CD8-positive, alpha-beta memory T cell (primary cell): ENCODE measurements around the gene ZFP69B. TPM values are rescaled to one million over a fixed set of nuclear protein-coding genes. Genes with fewer than 3 reads are reported as not detected.

Experiments
- CTCF ChIA-PET: fragments of 350-600 bp; sonication (Branson Sonifier 250); formaldehyde crosslinking; loops from one replicate; lab custom pipeline; 2021; ENCODE audit warnings: antibody characterized with exemption; lab: Charles Lee
- POLR2A ChIA-PET: fragments of 350-600 bp; sonication (Branson Sonifier 250); formaldehyde crosslinking; loops from one replicate; lab custom pipeline; 2021; ENCODE audit warnings: antibody characterized with exemption; lab: Charles Lee
- DNase-seq, 5 donors: peaks; one replicate each; pipeline versions ENCODE4 v3.0.0 to v3.0.0-alpha.2; 2020 to 2022; ENCODE audit warnings: mixed read lengths in 1 of 5
- H3K27ac ChIP-seq: one replicate; pipeline ENCODE4 v1.7.0; 2013; ENCODE audit warnings: low read depth, mild to moderate bottlenecking, low read length, moderate library complexity
- H3K27me3 ChIP-seq: 2 replicates; pipeline ENCODE4 v1.7.0; 2013; ENCODE audit warnings: low read length, mild to moderate bottlenecking; ENCODE audit not compliant: insufficient read depth, poor library complexity, severe bottlenecking
- H3K36me3 ChIP-seq: 2 replicates; pipeline ENCODE4 v1.7.0; 2013; ENCODE audit warnings: mild to moderate bottlenecking, low read length, moderate library complexity; ENCODE audit not compliant: insufficient read depth
- H3K4me1 ChIP-seq: 2 replicates; pipeline ENCODE4 v1.7.0; 2013; ENCODE audit warnings: mild to moderate bottlenecking, low read length, moderate library complexity; ENCODE audit not compliant: insufficient read depth
- H3K4me3 ChIP-seq: 2 replicates; pipeline ENCODE4 v1.7.0; 2013; ENCODE audit warnings: mild to moderate bottlenecking, low read length
- H3K9me3 ChIP-seq: 2 replicates; pipeline ENCODE4 v1.7.0; 2013; ENCODE audit warnings: mild to moderate bottlenecking, low read length
- H3K27ac Mint-ChIP-seq, 8 donors: one replicate each; pipeline ENCODE4 v1.8.0; 2020 to 2021; ENCODE audit warnings: mixed read lengths in 8 of 8, mild to moderate bottlenecking in 6 of 8, inconsistent platforms in 3 of 8, moderate library complexity in 3 of 8
- H3K27me3 Mint-ChIP-seq, 2 donors: one replicate each; pipeline ENCODE4 v1.8.0; 2020 to 2021; ENCODE audit warnings: mixed read lengths in 2 of 2, mild to moderate bottlenecking in 1 of 2, moderate library complexity in 1 of 2
- H3K36me3 Mint-ChIP-seq, 3 donors: one replicate each; pipeline ENCODE4 v1.8.0; 2020 to 2021; ENCODE audit warnings: mixed read lengths in 3 of 3, inconsistent platforms in 1 of 3, mild to moderate bottlenecking in 1 of 3
- H3K4me1 Mint-ChIP-seq, 3 donors: one replicate each; pipeline ENCODE4 v1.8.0; 2020 to 2021; ENCODE audit warnings: mixed read lengths in 3 of 3, inconsistent platforms in 1 of 3, mild to moderate bottlenecking in 1 of 3
- H3K4me3 Mint-ChIP-seq, 7 donors: one replicate each; pipeline ENCODE4 v1.8.0; 2020 to 2021; ENCODE audit warnings: mixed read lengths in 7 of 7, mild to moderate bottlenecking in 6 of 7, moderate library complexity in 4 of 7, inconsistent platforms in 2 of 7
- H3K9me3 Mint-ChIP-seq, 5 donors: one replicate each; pipeline ENCODE4 v1.8.0; 2020 to 2022; ENCODE audit warnings: mixed read lengths in 5 of 5, mild to moderate bottlenecking in 3 of 5, moderate library complexity in 2 of 5, inconsistent platforms in 1 of 5
- polyA plus RNA-seq: library from polyadenylated mRNA; unstranded; fragments of 300-500 nt; fragmentation: Illumina TruSeq; gene quantifications from one replicate; pipeline ENCODE4 v1.2.3, GENCODE V29; 2021
- total RNA-seq, 2 experiments: library from RNA; stranded (reverse); gene quantifications; one replicate each; pipeline ENCODE4 v1.2.3, GENCODE V29; 2021

The ZFP69B gene
- total and polyA plus RNA-seq, 3 experiments from 2014 or later = 2.3 to 5.9 (median 5.6) TPM

DNA sequence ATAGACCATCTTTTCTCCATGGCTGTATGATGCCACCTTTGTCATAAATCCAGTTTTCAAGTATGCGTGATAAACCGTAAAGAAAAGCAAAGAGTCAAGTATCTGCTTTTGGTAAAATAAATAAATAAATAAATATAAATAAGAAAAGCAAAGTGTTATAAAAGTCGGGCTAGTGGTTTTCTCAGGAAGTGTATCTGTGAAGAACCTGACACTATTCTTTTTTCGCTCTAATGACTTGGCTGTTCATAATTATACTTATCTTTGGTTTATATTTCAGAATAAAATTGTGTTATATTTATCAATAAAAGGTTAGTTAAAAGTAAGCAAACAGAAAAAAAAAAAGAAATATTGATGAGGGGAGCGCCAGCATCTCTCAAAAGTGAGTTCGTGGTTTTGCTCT, 57.7 kb downstream of the ZFP69B start:
- H3K36me3 ChIP-seq = peaks cover 4% of the 10 kb centered on the region

DNA sequence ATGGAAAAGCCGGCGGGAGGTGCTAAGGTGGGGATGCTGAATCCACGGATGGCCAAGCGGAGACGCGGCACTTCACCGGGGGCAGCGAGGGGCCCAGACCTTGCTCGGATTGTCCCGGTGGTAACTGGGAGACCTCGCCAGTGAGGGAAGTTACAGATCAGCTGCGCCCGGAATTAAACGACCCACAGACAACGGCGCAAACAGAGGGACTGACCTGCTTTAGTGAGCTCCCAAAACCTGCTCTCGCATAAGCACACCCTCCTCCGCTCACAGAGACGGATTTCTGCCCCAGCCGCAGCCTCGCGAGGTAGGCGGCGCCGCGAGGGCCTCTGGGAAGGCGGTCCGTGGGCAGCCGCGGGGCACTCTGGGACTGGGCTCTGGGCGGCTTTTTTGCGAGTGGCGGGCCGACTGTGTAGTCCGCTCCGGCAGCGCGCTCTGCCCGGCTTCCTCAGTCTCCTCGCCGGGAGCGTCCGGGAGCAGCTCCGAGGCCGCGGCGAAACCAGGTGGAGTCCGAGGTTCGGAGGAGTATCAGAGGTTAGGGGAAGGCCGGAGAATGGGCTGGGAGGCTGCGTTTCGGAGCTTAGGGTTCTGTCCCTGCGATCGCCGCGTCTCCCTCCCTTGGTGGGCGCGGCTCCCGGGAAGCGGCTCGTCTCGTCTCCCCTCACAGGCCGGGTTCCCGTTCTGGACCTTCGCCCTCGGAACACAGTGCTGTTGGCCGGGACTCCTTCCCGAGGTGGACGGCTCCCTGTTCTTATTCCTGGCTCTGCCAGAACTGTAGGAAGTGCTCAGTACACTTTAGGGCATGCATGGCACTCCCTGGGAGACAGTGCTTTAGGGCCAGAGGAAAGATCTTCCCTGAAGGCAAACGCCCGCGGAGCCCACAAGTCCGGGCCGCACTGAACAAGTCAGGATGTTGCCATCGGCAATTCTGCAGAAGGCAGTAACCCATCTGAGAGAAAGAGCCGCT, 58.4 kb downstream of the ZFP69B start, which contains the start of gene EXO5:
Gene EXO5 (plus strand): TSS at position 393 of the 967 bp plus-strand sequence. CDS start 5,778 bp downstream, outside the sequence.
- Mint-ChIP-seq H3K4me1 (peaks cover 15 to 26% (median 24%) of the 10 kb centered on the region in 3 donors), H3K4me3 (peak within 1 kb of the TSS; percentile 88 to 94 (median 90)), H3K36me3 (peaks cover 14 to 38% (median 32%) of the 10 kb centered on the region in 3 donors), H3K9me3 (peaks cover 12 to 35% (median 22%) of the 10 kb centered on the region in 5 donors), H3K27ac (peak within 1 kb of the TSS; percentile 63 to 96 (median 86)), H3K27me3 (peaks cover 0 to 1% of the 10 kb centered on the region in 2 donors)
- POLR2A ChIA-PET = interaction anchor here (1.4 to 1.8 kb wide), 3 partner anchors 23 to 58 kb away, joined by 3 to 4 read pairs (median 4); partner anchors contain the start of genes ZFP69B and ZNF684
- Histone ChIP-seq H3K27ac (peak within 1 kb of the TSS; percentile 60), H3K27me3 (no peaks in the 10 kb centered on the region), H3K4me3 (peak within 1 kb of the TSS; percentile 87), H3K4me1 (peaks cover 10% of the 10 kb centered on the region), H3K9me3 (peaks cover 5% of the 10 kb centered on the region), H3K36me3 (peaks cover 2% of the 10 kb centered on the region)
- CTCF ChIA-PET = interaction anchor here (0.7 to 0.8 kb wide), 2 partner anchors 347 to 378 kb away, joined by 3 read pairs; partner anchors contain the start of gene RLF
- DNase-seq = peak; percentile 67 to 82 (median 70)

More for the DNA sequence above, 57.7 kb downstream of the ZFP69B start:
- H3K27ac Mint-ChIP-seq = peak overlapping the region; percentile 63 to 96 (median 86)
- Histone ChIP-seq H3K27me3 (no peaks in the 10 kb centered on the region), H3K4me1 (peaks cover 10% of the 10 kb centered on the region), H3K9me3 (peaks cover 7% of the 10 kb centered on the region), H3K27ac (peak overlapping the region; percentile 60), H3K4me3 (peak overlapping the region; percentile 87)
- ChIA-PET POLR2A (interaction anchor here (1.4 to 1.8 kb wide), 3 partner anchors 23 to 58 kb away, joined by 3 to 4 read pairs (median 4); partner anchors contain the start of genes ZFP69B and ZNF684), CTCF (interaction anchor here (0.7 to 0.8 kb wide), 2 partner anchors 346 to 377 kb away, joined by 3 read pairs; partner anchors contain the start of gene RLF)
- peaks cover 14 to 38% (median 28%) of the 10 kb centered on the region in 5 donors for H3K9me3 Mint-ChIP-seq
- peak overlapping the region; percentile 88 to 94 (median 90) for H3K4me3 Mint-ChIP-seq
- DNase-seq = no peak
- H3K4me1 Mint-ChIP-seq = peaks cover 15 to 26% (median 24%) of the 10 kb centered on the region in 3 donors
- H3K36me3 Mint-ChIP-seq = peaks cover 16 to 38% (median 34%) of the 10 kb centered on the region in 3 donors
- peaks cover 0 to 1% of the 10 kb centered on the region in 2 donors for H3K27me3 Mint-ChIP-seq

Other genes with a start within 250 kb of the ZFP69B start
- gene TMCO2, start 202.5 kb upstream of the ZFP69B start, total RNA-seq = not detected
- gene TMCO2, start 202.5 kb upstream of the ZFP69B start, polyA plus RNA-seq = not detected
- 10 to 100 TPM; 51.0 to 53.7 TPM for gene ZMPSTE24, start 192.2 kb upstream of the ZFP69B start, total RNA-seq
- 32.5 TPM for gene ZMPSTE24, start 192.2 kb upstream of the ZFP69B start, polyA plus RNA-seq
- 1 to 10 TPM; 4.4 to 5.5 TPM for gene COL9A2, start 133.2 kb upstream of the ZFP69B start, total RNA-seq
- 0.68 TPM for gene COL9A2, start 133.2 kb upstream of the ZFP69B start, polyA plus RNA-seq
- 100 to 1,000 TPM; 144 to 146 TPM for gene SMAP2, start 76.7 kb upstream of the ZFP69B start, total RNA-seq
- gene SMAP2, start 76.7 kb upstream of the ZFP69B start, polyA plus RNA-seq = 340 TPM
- gene ZFP69, start 26.8 kb downstream of the ZFP69B start, total RNA-seq = 1 to 10 TPM; 2.8 to 2.9 TPM
- gene ZFP69, start 26.8 kb downstream of the ZFP69B start, polyA plus RNA-seq = 5.4 TPM
- 10 to 100 TPM; 14.7 to 14.9 TPM for gene EXO5, start 58.3 kb downstream of the ZFP69B start, total RNA-seq
- 8.3 TPM for gene EXO5, start 58.3 kb downstream of the ZFP69B start, polyA plus RNA-seq
- gene ZNF684, start 81.2 kb downstream of the ZFP69B start, total RNA-seq = 1 to 10 TPM; 4.5 to 4.7 TPM
- gene ZNF684, start 81.2 kb downstream of the ZFP69B start, polyA plus RNA-seq = 5.9 TPM
- gene RIMS3, start 215.2 kb downstream of the ZFP69B start, total RNA-seq = 1 to 10 TPM; 1.4 to 1.7 TPM
- gene RIMS3, start 215.2 kb downstream of the ZFP69B start, polyA plus RNA-seq = 5.4 TPM
- gene NFYC, start 241.2 kb downstream of the ZFP69B start, total RNA-seq = 10 to 100 TPM; 61.3 to 61.6 TPM
- gene NFYC, start 241.2 kb downstream of the ZFP69B start, polyA plus RNA-seq = 51.3 TPM